ENCODE data around the gene SRL. TPM values are rescaled to one million over a fixed set of nuclear protein-coding genes. Genes with fewer than 3 reads are reported as not detected.

Gene SRL
- total RNA-seq, 6 experiments from 2014 or later, result 0.18 to 0.62 (median 0.28) TPM

GRCh38 chr16:4283939-4284338 lies 42.1 kb upstream of the SRL start:
- WGBS (ENCODE audit: insufficient coverage, low coverage, low lambda C conversion rate, missing lambda C conversion rate), result 83% methylated on average over 2 of the region's 2 CpGs
- peaks cover 0 to 14% (median 0%) of the 10 kb centered on the region in 4 donors for H3K4me1 ChIP-seq
- TF ChIP-seq CTCF (IDR thresholded peaks at IDR 0.05), result no peak
- no peak for TF ChIP-seq POLR2A (IDR thresholded peaks at IDR 0.05)

DNA sequence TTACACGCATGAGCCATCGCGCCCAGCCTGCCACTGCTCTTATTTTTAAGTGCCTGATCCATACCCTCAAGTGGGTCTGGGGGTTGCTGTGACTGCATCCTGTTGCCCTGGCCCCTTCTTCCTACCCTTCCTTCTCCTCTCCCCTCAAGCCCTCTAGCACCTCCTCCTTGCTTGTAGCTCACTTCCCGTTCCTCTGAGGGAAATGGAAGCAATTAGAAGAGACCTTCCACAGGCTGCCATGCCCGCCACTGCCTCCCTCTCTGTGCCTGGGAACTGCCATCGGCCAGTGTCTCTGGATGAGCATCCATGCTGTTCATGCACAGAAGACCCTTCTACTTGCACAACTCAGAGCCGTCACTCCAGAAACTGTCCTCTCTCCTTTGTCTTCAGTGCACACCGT lies 41.6 kb upstream of the SRL start:
- TF ChIP-seq CTCF (IDR thresholded peaks at IDR 0.05), result no peak
- TF ChIP-seq POLR2A (IDR thresholded peaks at IDR 0.05), result no peak
- intact Hi-C loops (cut with DNase I), result loop anchor here in 1 of 2 donors (10.0 kb wide), 1 partner anchor 121 kb away; no protein-coding TSS in a partner anchor
- H3K9me3 ChIP-seq, result no peaks in the 10 kb centered on the region
- no peaks in the 10 kb centered on the region for H3K36me3 ChIP-seq
- WGBS (ENCODE audit: insufficient coverage, low coverage, low lambda C conversion rate, missing lambda C conversion rate), result 88% methylated on average over 8 of the region's 8 CpGs
- DNase-seq (no peak), ATAC-seq (no peak)
- peaks cover 0 to 14% (median 0%) of the 10 kb centered on the region in 4 donors for H3K4me1 ChIP-seq
- no peak overlapping the region for H3K27ac ChIP-seq
- H3K4me3 ChIP-seq, result no peak overlapping the region
- H3K27me3 ChIP-seq, result no peaks in the 10 kb centered on the region

More at GRCh38 chr16:4283939-4284338, 42.1 kb upstream of the SRL start:
- Histone ChIP-seq H3K9me3 (no peaks in the 10 kb centered on the region), H3K27ac (no peak overlapping the region), H3K36me3 (no peaks in the 10 kb centered on the region), H3K4me3 (no peak overlapping the region), H3K27me3 (no peaks in the 10 kb centered on the region)
- ATAC-seq (no peak), DNase-seq (no peak)
- intact Hi-C loops (cut with DNase I), result loop anchor here in 1 of 2 donors (10.0 kb wide), 1 partner anchor 121 kb away; no protein-coding TSS in a partner anchor

DNA sequence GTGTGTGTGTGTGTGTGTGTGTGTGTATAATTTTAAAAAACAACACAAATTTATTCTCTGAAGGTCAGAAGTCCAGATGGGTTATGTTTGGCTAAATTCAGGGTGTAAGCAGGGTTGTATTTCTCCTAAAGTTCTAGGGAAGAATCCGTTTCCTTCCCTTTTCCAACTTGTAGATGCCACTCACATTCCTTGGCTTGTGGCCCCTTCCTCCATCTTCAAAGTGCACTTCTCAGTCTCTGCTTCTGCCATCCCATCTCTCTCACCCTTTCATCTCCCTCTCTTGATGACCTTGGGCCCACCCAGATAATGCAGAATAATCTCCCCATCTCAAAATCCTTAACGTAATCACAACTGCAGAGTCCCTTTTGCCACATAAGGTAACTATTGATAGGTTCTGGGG lies 38.7 kb upstream of the SRL start:
- TF ChIP-seq CTCF (IDR thresholded peaks at IDR 0.05) (no peak), POLR2A (IDR thresholded peaks at IDR 0.05) (no peak)
- no peaks in the 10 kb centered on the region for H3K36me3 ChIP-seq

DNA sequence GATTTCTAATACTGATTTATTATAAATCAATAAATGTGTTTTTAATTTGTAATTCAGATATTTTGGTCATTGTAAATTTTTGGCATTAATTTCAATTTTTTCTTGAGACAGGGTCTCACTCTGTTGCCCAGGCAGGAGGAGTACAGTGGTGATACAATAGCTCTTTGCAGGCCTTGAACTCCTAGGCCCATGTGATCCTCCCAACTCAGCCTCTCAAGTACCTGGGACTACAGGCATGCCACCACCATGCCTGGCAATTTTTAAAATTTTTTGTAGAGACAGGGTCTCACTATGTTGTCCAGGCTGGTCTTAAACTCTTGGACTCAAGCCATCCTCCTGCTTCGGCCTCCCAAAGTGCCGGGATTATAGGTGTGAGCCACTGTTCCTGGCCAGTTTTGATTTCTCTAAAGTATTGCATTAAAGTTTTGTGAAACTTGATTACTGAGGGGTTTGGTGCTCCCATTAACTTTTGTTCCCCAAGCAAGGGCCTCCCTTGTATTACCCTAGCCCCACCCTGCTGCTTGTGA lies 36.2 kb upstream of the SRL start:
- H3K4me3 ChIP-seq, result no peak overlapping the region
- ATAC-seq, result no peak
- peaks cover 0 to 5% (median 0%) of the 10 kb centered on the region in 4 donors for H3K4me1 ChIP-seq
- no peak for DNase-seq
- no peaks in the 10 kb centered on the region for H3K9me3 ChIP-seq
- H3K27me3 ChIP-seq, result no peaks in the 10 kb centered on the region
- TF ChIP-seq CTCF (IDR thresholded peaks at IDR 0.05) (no peak), POLR2A (IDR thresholded peaks at IDR 0.05) (no peak)
- no peak overlapping the region for H3K27ac ChIP-seq
- no peaks in the 10 kb centered on the region for H3K36me3 ChIP-seq
- intact Hi-C loops (cut with DNase I), result no loop called here
- WGBS (ENCODE audit: insufficient coverage, low coverage, low lambda C conversion rate, missing lambda C conversion rate), result no CpG with 5 or more reads among the region's 2 CpGs

More for the DNA sequence above, 38.7 kb upstream of the SRL start:
- DNase-seq (no peak), ATAC-seq (no peak)
- intact Hi-C loops (cut with DNase I), result loop anchor here in 1 of 2 donors (10.0 kb wide), 1 partner anchor 124 kb away; no protein-coding TSS in a partner anchor
- H3K4me3 ChIP-seq, result no peak overlapping the region
- 100% methylated on average over 1 of the region's 2 CpGs for WGBS (ENCODE audit: insufficient coverage, low coverage, low lambda C conversion rate, missing lambda C conversion rate)
- peaks cover 0 to 5% (median 0%) of the 10 kb centered on the region in 4 donors for H3K4me1 ChIP-seq
- H3K27me3 ChIP-seq, result no peaks in the 10 kb centered on the region
- no peaks in the 10 kb centered on the region for H3K9me3 ChIP-seq
- H3K27ac ChIP-seq, result no peak overlapping the region
